Stimulated activated CD8-positive, alpha-beta memory T cell treated with anti-CD3 and anti-CD28 coated beads, Interleukin-12 subunit alpha, Interleukin-12 subunit beta, amount 100 ng/mL, for 1 hour (primary cell): Measurements from ENCODE around the gene CSF2.
"Not testable (repeated sequence)": the region's sequence is repeated elsewhere in the genome, so short reads cannot be mapped to it uniquely, and the experiment has no call there.

Source experiments
- DNase-seq: peaks from one replicate; pipeline ENCODE4 v3.0.0-alpha.2; 2020; ENCODE audit warnings: low read depth

CSF2 gene

DNA sequence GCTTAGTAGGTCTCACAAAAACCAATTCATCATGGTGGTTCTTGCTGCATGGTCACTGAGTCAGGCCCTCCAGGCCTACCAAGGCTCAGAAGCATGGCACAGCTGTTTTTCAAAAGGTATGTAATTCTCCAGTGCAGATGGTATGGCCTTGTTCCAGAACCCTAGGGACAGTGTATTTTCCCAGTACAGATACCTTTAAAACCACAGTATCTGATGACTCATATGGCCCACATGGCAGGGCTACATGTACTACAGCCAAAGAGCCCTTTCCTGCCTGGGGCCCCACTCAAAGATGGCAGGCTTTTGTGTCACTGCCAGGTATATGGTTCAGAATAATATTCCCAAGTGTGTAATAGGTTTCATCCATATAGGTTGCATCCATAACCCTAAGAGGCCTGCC, 16.5 kb downstream of the CSF2 start:
- no peak for DNase-seq

DNA sequence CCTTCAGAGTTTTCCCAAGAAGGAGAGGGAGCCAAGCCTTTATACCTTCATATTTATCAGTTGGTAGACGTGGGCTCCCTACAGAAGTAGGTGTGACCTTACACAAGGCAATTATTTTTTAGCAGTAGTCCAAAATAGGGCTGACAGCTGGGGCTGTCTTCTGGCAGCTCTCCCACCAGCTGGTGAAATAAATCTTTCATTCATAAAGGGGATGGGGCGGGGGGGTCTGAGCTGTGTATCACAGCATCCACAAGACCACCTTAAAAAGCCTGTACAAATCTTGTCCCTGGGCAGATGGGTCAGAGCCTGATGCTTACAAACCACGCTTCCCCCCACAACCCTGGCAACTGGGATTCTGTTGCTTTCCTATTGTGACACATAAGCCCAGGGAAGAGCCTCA, 19.7 kb downstream of the CSF2 start:
- no peak for DNase-seq

DNA sequence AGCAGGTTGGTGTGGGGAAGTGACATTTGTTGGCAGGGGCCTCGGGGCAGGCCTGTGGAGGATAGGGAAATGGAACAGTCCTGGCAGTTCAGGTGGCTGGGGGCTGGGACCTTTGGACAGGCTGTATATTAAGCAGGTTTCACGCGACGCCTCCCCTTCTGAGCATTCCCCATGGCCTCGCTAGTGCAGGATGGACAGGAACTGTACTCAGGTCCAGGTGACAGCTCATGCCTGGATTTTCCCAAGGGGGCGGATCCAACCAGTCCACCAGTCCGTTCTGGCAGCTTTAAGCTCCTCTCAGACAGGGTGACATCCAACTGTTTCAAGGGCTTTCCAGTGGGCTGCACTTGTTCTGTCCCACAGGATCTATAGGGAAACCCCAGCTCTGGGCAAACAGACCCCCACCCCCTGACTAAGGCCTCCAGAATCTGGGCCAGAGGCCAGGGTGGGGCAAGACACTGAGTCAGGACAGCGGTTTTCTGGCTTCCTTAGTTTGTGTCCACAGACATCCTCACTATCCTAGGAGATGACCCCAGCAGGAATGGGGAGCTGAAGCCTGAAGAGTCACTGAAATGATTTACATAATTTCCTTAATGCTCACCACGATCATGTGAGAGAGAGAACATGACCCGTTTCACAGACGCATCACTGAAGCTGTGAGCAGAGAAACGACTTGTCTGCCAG, 20.9 kb downstream of the CSF2 start:
- DNase-seq, result no peak

DNA sequence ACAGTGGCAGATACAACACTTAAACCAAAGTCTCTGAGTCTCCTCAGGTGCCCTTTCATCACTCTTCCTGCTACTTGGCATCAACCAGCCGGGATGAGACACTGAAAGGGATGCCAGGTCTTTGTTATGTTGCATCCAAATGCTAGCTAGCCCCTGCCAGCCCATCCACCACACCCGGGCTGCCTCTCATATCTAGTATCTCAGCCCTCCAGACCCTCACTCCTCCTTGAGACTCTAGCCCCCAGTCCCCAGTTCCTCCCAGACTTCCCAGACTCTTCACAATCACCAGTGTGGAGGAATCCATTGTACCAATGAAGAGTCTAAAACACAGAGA, 21.5 kb downstream of the CSF2 start:
- no peak for DNase-seq

DNA sequence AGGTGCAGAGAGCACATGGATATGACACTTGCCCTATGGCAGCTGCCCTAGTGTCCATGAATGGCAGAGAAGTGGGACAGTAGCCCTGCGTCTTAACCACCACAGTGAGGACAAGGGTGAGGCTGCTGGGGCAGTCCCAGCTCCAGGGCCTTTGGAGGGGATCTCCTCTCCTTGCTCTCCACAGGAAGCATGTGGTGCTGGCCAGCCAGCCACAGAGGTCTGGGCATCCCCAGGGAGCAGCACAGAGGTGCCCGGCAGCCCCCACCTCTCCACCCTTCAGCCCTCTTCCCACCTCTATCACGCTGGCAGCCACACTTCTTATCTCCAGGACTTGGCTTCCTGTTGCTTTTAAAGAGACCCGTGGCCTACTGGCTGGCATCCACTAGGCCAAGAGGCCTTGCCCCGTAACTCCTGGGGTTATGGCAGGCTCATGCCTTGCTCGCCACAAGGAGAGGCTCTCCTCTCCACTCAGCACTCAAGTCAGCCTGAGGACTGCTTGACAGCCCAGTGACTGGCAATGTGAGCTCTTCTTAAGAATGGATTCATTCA, 21.9 kb downstream of the CSF2 start:
- DNase-seq, result no peak

DNA sequence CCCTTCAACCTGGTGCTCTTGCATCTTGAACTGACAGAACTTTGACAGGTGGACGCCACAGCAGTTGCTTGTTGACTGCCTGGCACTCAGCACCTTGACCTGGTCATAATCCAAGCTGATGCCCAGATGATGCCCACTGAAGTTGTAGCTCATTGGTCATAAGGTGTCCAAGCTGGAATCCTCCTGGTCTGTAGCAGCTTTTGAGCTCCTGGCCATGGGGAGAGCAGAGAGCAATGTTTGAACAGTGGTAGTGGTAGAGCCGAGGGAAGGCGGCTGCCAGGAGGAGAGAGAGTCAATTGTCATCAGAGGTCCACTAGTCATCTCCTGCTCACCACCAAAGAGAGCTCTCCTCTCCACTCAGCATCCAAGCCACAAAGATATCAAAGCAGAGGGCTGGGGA, 23.3 kb downstream of the CSF2 start:
- DNase-seq, result no peak

DNA sequence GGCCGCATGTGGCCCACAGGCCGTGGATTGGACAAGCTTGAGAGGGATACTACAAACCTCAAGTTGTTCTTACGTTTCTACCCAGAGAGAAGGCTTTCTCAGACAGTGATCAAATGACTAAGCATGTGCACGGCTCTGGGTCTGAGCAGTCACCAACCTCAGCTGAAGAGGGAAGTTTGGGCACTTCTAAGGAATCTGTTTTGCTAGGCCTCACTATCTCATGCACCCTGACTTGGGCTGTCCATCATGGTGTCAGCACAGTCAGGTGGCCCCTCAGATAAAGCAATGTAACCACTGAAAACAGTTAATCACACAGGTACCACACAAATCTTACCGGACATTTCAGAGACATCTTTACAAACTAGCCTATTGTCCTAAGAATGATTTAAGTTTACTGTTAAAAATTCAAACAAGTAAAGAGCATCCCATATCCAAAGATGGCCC, 24.6 kb downstream of the CSF2 start:
- DNase-seq, result no peak

DNA sequence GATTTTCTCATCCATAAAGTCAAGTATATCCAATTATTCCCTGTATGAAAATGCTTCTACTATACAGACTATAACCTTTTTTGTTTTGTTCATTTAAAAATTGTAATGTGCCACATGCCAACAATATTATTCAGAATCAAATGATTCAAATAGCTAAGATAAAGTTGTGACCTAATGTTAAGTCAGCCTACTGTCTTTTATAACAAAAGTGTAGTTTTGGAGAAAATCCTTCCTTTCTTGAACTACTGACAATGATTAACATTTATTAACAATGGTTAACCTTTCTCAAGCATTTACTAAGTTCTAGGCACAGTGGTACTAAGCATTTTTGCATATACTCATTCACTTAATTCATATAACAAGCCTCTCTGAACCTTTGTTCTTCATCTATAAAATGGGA, 25.0 kb downstream of the CSF2 start:
- DNase-seq, result no peak

DNA sequence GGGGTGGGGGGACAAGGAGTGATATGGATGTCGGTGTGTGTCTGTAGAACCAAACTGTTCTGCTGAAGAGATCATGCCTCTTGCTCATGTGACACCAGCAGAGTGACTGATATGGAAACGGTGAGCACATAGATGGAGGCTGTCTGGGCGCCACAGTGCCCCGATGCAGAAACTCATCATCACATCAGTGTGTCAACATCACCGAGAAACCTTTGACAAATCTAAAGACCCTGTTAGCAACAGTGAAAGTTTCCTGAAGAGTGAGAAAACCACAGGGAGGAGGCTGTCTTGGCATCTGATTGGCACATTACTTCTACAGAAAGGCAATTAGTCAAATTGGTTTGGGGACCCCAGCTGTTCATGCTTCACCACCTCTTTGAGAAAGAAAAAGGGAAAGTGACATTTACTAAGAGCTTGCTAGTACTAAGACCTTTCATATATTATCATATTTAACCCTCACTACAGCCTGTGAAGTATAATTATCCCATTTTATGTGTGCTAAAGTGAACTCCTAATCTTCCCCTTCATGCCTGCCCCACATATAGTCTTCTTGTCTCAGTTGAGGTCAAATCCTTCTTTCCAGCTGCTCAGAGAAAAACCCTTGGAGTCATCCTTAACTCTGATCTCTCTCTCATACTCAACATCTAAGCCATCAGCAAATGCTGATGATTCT, 25.6 kb downstream of the CSF2 start:
- DNase-seq, result peak; percentile 28

DNA sequence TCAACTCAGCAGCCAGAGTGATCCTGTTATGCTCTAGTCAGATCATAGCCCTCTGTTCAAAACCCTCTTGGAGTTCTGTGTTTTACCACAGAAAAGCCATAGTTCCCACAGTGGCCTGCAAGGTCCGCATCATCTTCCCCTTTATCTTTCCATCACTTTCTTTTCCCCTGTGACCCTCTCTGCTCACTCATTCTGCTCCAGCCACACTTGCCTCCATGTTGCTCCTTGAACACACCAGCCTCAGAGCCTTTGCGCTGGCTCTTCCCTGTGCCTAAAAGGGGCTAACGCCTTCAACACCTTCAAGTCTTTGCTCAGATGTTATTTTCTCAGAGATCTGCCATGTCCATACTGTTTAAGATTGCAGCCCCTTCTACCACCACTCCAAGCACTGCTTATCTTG, 26.3 kb downstream of the CSF2 start:
- no peak for DNase-seq

DNA sequence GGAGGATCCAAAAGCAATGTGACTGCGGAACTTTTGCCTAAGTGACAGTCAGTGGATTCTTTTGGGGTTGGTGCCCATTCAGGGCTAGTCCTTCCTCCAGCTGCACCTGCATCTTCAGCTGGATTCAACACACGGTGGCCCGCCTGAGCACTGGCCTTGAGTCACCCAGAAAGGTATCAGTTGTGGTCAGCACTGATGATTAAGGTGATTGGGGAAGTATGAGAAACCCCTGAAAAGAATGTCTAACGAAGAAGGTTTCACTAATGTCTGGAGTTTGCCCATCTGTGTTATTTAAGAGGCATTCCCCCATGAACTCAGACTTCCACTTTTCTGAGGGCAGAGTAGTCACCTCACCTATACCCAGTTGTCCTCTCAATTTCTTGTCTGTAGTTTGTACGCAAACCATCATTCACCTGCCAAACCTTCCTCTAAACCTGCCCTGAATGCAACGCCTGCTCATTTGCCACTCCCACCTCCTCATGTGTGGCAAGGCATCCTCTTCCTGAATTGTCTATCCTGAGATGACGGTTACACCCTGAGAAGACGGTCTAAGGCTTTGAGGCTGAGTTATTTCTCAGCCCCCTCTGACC, 27.2 kb downstream of the CSF2 start:
- no peak for DNase-seq

DNA sequence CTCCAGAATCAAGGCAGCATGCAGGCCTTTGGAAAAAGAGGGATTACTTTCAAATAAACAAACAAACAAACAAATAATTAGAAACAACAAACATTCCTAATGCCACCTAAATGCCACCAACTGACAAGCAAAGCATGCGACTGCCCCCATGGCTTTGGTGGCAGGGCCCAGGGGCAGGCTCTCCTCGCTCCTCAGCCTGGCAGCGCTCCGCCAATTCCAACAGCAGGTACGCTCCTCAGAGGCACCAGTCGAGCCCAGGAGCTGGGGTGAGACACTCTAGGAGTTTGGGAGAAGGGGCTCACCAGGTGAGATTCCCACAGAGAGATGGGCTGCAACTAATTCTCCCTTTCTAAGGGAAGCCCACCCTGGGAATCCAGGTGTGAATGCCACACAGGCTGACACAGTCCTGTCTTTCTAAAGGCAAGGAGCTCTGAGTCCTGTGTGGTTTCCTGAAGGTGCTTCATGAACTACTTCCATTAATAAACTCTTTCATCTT, 27.8 kb downstream of the CSF2 start:
- DNase-seq, result no peak

DNA sequence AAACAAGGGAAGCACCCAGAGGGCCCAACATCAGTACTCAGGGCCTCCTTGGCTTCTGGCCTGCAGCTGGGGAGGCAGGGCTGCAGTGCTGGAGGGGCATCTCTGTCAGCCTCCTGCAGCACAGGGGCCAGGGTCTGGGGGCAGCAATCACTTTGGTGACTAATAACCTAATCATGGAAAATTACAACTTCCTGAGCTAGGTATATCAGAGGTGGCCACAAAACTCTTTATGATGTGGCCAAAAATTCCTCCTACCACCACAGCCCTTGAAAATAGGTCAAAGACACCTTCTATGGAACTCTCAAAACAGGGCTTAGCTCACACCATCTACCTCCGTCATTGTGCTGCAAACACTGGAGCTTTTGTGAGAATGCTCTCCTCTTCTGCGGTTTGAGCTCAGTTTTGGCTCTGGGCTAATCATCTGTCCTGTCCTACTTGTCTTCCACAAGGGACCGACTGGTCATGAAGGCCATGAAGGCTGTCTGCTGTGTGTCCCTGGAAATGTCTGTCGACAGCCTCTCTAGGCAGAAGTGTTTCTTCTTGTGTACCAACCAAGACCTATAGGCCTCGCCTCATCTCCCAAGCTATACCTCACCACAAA, 28.6 kb downstream of the CSF2 start:
- DNase-seq, result no peak

DNA sequence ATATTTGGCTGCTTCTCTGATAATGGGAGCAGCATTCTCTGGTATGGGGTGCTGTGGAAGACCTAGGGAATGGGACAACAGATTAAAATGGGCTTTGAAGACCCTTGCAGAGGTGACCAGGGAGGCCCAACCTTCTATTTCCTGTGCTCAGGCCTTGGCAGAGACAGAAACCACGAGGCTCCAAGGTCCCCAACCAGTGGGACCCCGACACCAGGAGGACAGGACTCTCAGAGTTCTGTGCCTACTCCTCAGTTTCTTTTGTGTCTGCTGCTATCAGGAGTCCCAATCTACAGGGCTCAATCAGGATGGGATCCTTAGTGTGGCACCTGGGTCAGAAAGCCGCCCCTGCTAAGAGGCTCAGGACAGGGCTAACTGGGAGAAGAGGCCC, 29.3 kb downstream of the CSF2 start:
- no peak for DNase-seq

DNA sequence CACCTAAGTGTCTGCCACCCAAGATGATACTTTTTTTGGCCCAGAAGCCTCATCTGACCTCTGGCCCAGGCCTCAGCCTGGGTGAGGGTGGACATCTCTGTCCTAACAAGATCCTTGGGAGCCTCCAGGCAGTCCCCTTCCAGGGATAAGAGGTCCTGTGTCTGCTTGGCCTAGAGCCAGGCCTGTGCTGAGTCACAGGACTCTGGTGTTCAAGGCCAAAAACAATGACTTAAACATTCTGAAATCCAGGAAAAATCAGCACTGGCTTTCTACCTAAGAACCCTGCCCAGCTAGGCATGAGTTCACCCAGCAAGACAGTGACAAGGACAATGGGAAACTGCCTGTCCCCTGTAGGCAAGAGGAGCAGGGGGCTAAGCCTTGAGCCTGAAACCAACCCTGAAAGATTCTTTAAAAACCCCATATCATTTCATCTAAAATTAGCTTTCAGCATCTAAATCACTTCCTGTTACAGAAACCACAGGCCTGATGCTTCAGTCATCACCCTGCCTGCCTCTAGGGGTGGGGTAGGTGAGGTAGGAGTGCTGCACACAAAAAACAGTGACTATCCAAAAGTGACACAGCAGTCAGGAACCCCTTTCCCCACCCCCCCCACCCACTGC, 29.9 kb downstream of the CSF2 start:
- peak; percentile 44 for DNase-seq

DNA sequence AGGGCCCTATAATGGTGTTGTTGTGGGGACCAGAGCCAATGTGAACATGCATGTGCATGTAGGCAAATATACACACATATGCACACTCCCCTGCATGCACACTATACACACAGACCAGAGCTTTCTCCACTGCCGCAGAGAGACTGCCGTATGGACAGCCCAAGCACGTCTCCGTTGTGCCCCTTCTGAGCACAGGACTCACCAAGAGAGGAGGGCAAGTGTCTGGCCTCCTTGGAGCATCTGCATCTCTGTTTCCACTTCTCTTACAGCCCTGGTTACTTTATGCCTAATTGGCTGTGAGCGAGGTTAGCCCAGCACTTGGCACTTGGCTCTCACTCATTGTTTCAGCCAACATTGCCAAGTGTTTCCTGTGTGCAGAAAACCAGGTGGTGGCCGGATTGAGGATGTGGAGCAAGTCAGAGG, 30.4 kb downstream of the CSF2 start:
- DNase-seq, result no peak

DNA sequence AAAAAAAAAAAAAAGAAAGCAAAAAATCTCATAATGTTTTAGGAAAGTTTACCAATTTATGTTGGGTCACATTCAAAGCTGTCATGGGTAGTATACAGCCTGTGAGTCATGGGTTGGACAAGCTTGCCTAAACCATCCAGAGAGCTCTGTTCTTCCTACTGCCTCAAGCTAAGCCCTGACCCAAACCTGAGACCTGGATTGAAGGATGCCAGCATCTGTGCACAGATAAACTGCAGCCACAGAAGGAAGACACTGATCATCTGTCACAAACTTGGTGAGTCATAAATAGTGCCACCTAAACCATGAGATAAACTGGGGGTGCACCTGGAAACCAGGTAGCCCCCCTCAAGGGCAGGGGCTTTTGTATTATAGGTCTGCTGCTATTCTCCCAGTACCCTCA, 31.0 kb downstream of the CSF2 start:
- DNase-seq, result no peak

DNA sequence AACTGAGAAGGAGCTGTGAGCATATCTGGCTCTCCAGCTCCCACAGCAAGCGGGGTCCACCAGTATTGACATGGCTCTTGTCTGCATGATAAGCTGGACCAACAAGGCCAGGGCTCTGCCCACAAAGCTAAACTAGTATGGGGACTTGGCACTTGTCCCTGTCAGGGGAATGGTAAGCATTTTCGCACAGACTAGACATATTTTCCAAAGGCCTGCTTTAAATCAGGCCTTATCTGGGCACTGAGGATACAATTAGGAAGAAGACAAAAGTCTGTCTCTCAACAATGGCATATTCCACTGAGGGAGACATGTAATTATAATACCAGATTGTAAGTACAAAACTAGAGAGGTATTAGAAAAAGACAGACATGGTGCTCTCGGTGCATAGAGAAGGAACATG, 32.1 kb downstream of the CSF2 start:
- DNase-seq, result no peak

DNA sequence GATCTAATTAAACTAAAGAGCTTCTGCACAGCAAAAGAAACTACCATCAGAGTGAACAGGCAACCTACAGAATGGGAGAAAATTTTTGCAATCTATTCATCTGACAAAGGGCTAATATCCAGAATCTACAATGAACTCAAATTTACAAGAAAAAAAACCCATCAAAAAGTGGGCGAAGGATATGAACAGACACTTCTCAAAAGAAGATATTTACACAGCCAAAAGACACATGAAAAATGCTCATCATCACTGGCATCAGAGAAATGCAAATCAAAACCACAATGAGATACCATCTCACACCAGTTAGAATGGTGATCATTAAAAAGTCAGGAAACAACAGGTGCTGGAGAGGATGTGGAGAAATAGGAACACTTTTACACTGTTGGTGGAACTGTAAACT, 34.9 kb downstream of the CSF2 start:
- DNase-seq, result not testable (repeated sequence)

DNA sequence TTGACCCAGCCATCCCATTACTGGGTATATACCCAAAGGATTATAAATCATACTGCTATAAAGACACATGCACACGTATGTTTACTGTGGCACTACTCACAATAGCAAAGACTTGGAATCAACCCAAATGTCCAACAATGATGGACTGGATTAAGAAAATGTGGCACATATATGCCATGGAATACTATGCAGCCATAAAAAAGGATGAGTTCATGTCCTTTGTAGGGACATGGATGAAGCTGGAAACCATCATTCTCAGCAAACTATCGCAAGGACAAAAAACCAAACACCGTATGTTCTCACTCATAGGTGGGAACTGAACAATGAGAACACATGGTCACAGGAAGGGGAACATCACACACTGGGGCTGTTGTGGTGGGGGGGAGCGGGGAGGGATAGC, 35.4 kb downstream of the CSF2 start:
- not testable (repeated sequence) for DNase-seq

DNA sequence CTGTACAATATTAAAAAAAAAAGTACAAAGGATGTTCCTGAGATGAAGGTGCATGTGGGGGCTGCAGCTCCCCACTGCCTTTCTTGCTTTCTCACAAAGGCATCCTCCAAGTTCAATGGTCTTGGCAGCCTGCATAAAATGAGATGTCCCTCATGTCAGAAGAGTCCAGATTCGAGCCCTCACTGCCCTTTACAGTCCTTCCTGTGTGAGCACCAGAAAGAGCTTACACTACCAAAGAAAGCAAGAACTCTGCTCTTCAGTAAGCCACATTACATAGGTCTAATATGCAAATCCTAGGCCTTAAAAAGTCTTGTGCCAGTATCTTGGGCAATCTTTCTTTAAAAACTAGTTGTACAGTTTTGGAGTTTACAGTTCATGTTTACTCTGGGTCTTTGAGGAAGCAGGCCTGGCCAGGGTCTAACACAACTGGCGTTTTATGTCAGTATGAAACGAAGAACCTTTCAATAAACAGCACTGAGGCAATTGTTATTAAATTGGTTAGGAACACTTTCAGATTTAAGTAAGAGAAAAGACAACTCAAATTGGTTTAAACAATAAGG, 36.0 kb downstream of the CSF2 start:
- DNase-seq, result no peak

DNA sequence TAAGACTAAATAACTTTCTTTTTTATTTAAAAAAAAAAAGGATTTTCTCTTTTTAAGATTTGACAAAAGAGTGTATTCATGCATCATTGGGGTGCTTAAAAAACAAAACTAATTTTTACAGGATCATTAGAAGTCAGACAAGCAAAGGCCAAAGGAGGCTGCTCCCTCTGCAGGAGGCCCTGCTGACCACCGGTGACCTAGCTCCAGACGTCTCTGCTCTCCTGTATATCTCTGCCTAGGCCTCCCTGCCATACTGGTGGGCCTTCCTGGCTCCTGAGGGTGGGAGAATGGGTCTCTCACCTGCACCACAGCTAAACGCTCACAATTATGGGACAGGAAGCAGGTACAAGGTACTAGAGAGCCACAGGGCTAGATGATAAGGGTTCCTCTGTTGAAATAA, 36.6 kb downstream of the CSF2 start:
- DNase-seq, result no peak
